ENCODE measurements around the gene TIA1. TPM values are rescaled to one million over a fixed set of nuclear protein-coding genes. Genes with fewer than 3 reads are reported as not detected.
A peak's percentile ranks its signal among the peaks of the same experiment; 100 is the strongest.
"Not testable (repeated sequence)": the region's sequence is repeated elsewhere in the genome, so short reads cannot be mapped to it uniquely, and the experiment has no call there.

Gene TIA1
- total RNA-seq, 1 donor from 2014 or later, result 539 TPM

DNA sequence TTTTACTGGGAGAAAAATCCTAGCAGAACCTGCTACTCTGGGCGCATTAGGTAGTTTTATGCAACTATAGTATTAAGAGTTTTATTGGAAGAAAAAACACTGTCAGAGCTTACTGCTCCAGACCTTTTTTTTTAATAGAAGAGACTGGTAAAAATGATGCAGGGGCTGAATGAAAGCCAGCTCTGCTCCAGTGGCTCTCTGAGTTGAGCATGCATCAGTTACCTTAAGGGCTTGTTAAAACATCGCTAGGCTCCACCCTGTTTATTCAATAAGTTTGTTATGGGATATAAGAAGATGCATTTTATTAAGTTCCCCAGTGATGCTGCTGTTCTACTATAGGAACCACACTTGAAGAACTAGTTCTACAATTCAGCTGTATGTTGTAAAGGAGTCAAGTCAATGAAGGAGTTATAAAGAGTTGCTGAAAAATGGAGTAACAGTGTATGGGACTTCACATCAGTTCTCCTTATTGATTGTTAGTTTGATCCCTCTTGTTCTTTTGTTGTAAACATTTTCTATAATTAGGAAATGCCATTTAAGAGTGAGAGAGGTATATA is 31.9 kb upstream of the TIA1 start:
- no peak overlapping the region for H2AFZ ChIP-seq (replicated peaks)
- no peaks in the 10 kb centered on the region for H3K4me1 ChIP-seq
- no peaks in the 10 kb centered on the region for H3K4me1 Mint-ChIP-seq
- H3K9me3 ChIP-seq (ENCODE audit: low read depth), result no peaks in the 10 kb centered on the region
- peaks cover 12% of the 10 kb centered on the region for H3K36me3 ChIP-seq
- H4K20me1 ChIP-seq (ENCODE audit: low read depth), result peaks cover 36% of the 10 kb centered on the region
- H3K4me3 Mint-ChIP-seq, result no peak overlapping the region
- H3K27me3 ChIP-seq, result no peaks in the 10 kb centered on the region
- H3K27ac ChIP-seq, result no peak overlapping the region
- no peaks in the 10 kb centered on the region for H3K9me3 Mint-ChIP-seq
- TF ChIP-seq CTCF (IDR thresholded peaks at IDR 0.05) (no peak), EZH2phosphoT487 (IDR thresholded peaks at IDR 0.05) (no peak), EZH2 (IDR thresholded peaks at IDR 0.05) (no peak)
- no peak overlapping the region for H3K4me2 ChIP-seq
- no peak overlapping the region for H3K9ac ChIP-seq
- peaks cover 33% of the 10 kb centered on the region for H3K79me2 ChIP-seq (ENCODE audit: low read depth)
- peaks cover 50% of the 10 kb centered on the region for H3F3A ChIP-seq (ENCODE audit: low read depth)
- no peak overlapping the region for H3K27ac Mint-ChIP-seq
- no peak overlapping the region for H3K4me3 ChIP-seq
- H3K27me3 Mint-ChIP-seq (ENCODE audit: insufficient read depth, low read depth), result no peaks in the 10 kb centered on the region
- H3K36me3 Mint-ChIP-seq, result peaks cover 39% of the 10 kb centered on the region
- DNase-seq (ENCODE audit: low spot score), result no peak

DNA sequence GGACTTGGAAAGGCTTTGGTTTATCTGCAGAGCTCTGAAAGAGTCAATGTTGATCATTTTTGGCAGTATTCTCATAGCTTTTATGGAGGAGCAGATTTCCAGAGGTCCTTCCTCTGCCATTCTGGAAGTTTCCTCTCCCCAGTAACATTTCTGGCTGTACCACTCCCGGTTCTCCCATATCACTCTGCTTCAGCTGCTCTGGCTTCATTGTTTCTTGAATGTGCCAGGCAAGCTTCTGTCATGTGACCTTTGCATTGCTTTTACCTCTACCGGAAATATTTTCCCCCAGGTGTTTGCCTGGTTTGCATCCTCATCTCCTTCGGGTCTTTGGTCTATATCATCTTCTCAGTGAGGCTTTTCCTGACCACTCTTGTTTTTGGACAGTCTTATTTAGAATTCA is 21.9 kb upstream of the TIA1 start:
- no peaks in the 10 kb centered on the region for H3F3A ChIP-seq (ENCODE audit: low read depth)
- H3K36me3 ChIP-seq, result peaks cover 5% of the 10 kb centered on the region
- peaks cover 2% of the 10 kb centered on the region for H3K27me3 Mint-ChIP-seq (ENCODE audit: insufficient read depth, low read depth)
- H3K36me3 Mint-ChIP-seq, result peaks cover 37% of the 10 kb centered on the region
- TF ChIP-seq CTCF (IDR thresholded peaks at IDR 0.05) (no peak), EZH2 (IDR thresholded peaks at IDR 0.05) (no peak), EZH2phosphoT487 (IDR thresholded peaks at IDR 0.05) (no peak)
- no peak overlapping the region for H3K9ac ChIP-seq
- H3K27ac Mint-ChIP-seq, result no peak overlapping the region
- peaks cover 10% of the 10 kb centered on the region for H3K9me3 Mint-ChIP-seq
- no peak overlapping the region for H3K27ac ChIP-seq
- H2AFZ ChIP-seq (replicated peaks), result no peak overlapping the region
- no peak overlapping the region for H3K4me3 ChIP-seq
- no peak for DNase-seq (ENCODE audit: low spot score)
- no peaks in the 10 kb centered on the region for H4K20me1 ChIP-seq (ENCODE audit: low read depth)
- H3K4me1 ChIP-seq, result no peaks in the 10 kb centered on the region
- no peak overlapping the region for H3K4me3 Mint-ChIP-seq
- H3K4me1 Mint-ChIP-seq, result no peaks in the 10 kb centered on the region
- no peaks in the 10 kb centered on the region for H3K9me3 ChIP-seq (ENCODE audit: low read depth)
- H3K79me2 ChIP-seq (ENCODE audit: low read depth), result no peaks in the 10 kb centered on the region
- H3K27me3 ChIP-seq, result no peaks in the 10 kb centered on the region
- H3K4me2 ChIP-seq, result no peak overlapping the region

- H3K79me2 ChIP-seq (ENCODE audit: low read depth); H3K4me1 ChIP-seq; H3K27me3 Mint-ChIP-seq (ENCODE audit: insufficient read depth, low read depth); H3K27ac Mint-ChIP-seq; H2AFZ ChIP-seq (replicated peaks); H3K4me3 Mint-ChIP-seq; H3K4me3 ChIP-seq; H3K27ac ChIP-seq; H3K9ac ChIP-seq; H4K20me1 ChIP-seq (ENCODE audit: low read depth); H3K4me2 ChIP-seq; H3F3A ChIP-seq (ENCODE audit: low read depth); DNase-seq (ENCODE audit: low spot score); H3K4me1 Mint-ChIP-seq; H3K9me3 ChIP-seq (ENCODE audit: low read depth); H3K36me3 ChIP-seq; H3K27me3 ChIP-seq: not testable (repeated sequence)
- peaks cover 32% of the 10 kb centered on the region for H3K36me3 Mint-ChIP-seq
- peaks cover 10% of the 10 kb centered on the region for H3K9me3 Mint-ChIP-seq
Measured at GRCh38 chr2:70269422-70270302, 21.2 kb upstream of the TIA1 start.

DNA sequence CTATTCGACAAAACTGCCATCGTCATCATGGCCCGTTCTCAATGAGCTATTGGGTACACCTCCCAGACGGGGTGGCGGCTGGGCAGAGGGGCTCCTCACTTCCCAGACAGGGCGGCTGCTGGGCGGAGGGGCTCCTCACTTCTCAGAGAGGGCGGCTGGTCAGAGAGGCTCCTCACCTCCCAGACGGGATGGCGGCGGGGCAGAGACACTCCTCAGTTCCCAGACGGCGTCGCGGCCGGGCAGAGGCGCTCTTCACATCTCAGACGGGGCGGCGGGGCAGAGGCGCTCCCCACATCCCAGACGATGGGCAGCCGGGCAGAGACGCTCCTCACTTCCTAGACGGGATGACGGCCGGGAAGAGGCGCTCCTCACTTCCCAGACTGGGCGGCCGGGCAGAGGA is 18.5 kb upstream of the TIA1 start:
- not testable (repeated sequence) for H3K4me2 ChIP-seq; H3K27me3 Mint-ChIP-seq (ENCODE audit: insufficient read depth, low read depth); H3K4me3 ChIP-seq; H4K20me1 ChIP-seq (ENCODE audit: low read depth); H3K27ac ChIP-seq; H3K27me3 ChIP-seq; H3K9ac ChIP-seq; H3K9me3 ChIP-seq (ENCODE audit: low read depth); H3K4me3 Mint-ChIP-seq; H3K4me1 ChIP-seq; H2AFZ ChIP-seq (replicated peaks); H3K4me1 Mint-ChIP-seq; DNase-seq (ENCODE audit: low spot score); H3F3A ChIP-seq (ENCODE audit: low read depth); H3K79me2 ChIP-seq (ENCODE audit: low read depth); H3K36me3 ChIP-seq
- peaks cover 31% of the 10 kb centered on the region for H3K36me3 Mint-ChIP-seq
- peaks cover 10% of the 10 kb centered on the region for H3K9me3 Mint-ChIP-seq
- H3K27ac Mint-ChIP-seq, result peak overlapping the region; percentile 54
